Thoracic aorta (tissue), 2 donors: ENCODE results near the gene SMIM20. TPM values are rescaled to one million over a fixed set of nuclear protein-coding genes. Genes with fewer than 3 reads are reported as not detected.

Experiments
- ATAC-seq: fragments of 150-250 bp; one replicate; pipeline ENCODE4 v1.8.0; 2017; ENCODE audit warnings: low read depth; ENCODE audit not compliant: insufficient number of reproducible peaks, low FRiP score
- DNase-seq: peaks from one replicate; pipeline ENCODE4 v3.0.0-alpha.2; 2020; ENCODE audit warnings: low spot score
- H3K27ac ChIP-seq, 2 donors: fragments of 200-600 bp; sonication (generic); 1 replicate in 1 of 2; 2 replicates in 1 of 2; pipeline ENCODE4 v1.5.1; 2016; ENCODE audit warnings: mild to moderate bottlenecking in 2 of 2, moderate library complexity in 2 of 2
- H3K27me3 ChIP-seq: fragments of 200-600 bp; sonication (generic); replicated peaks from 2 replicates; pipeline ENCODE4 v1.6.0; 2016; ENCODE audit warnings: mild to moderate bottlenecking; ENCODE audit not compliant: insufficient read depth
- H3K36me3 ChIP-seq: fragments of 200-600 bp; sonication (generic); one replicate; pipeline ENCODE4 v1.5.1; 2016
- H3K4me1 ChIP-seq, 2 donors: fragments of 200-600 bp; sonication (generic); 1 replicate in 1 of 2; 2 replicates in 1 of 2; pipeline versions ENCODE4 v1.5.1 to v1.6.0; 2016; ENCODE audit warnings: low read depth in 2 of 2, mild to moderate bottlenecking in 1 of 2; ENCODE audit not compliant: control insufficient read depth in 1 of 2
- H3K4me3 ChIP-seq: fragments of 200-600 bp; sonication (generic); 2 replicates; pipeline ENCODE4 v1.5.1; 2016; ENCODE audit warnings: mild to moderate bottlenecking
- H3K9me3 ChIP-seq: fragments of 200-600 bp; sonication (generic); 2 replicates; pipeline ENCODE4 v1.5.1; 2016
- CTCF ChIP-seq: fragments of 200-600 bp; sonication (generic); IDR thresholded peaks from one replicate; pipeline ENCODE4 v1.5.1; 2019; ENCODE audit warnings: antibody characterized with exemption
- total RNA-seq, 2 donors: library from RNA; depleted of rRNA; stranded (reverse); fragments of >200 nt; gene quantifications; one replicate each; pipeline versions ENCODE4 v1.1.0 to v1.2.3, GENCODE V29; 2016

Gene SMIM20
- total RNA-seq, 2 donors from 2014 or later: 20.1 to 21.3 TPM

GRCh38 chr4:25936696-25937095, 22.7 kb downstream of the SMIM20 start:
- H3K4me3 ChIP-seq: no peak overlapping the region
- no peaks in the 10 kb centered on the region for H3K4me1 ChIP-seq
- DNase-seq (no peak), ATAC-seq (no peak)
- TF ChIP-seq CTCF: no peak
- H3K27ac ChIP-seq: no peak overlapping the region
- H3K9me3 ChIP-seq: no peaks in the 10 kb centered on the region
- no peaks in the 10 kb centered on the region for H3K36me3 ChIP-seq
- H3K27me3 ChIP-seq: no peaks in the 10 kb centered on the region

- Histone ChIP-seq H3K4me3 (no peak overlapping the region), H3K27me3 (no peaks in the 10 kb centered on the region), H3K4me1 (no peaks in the 10 kb centered on the region), H3K9me3 (no peaks in the 10 kb centered on the region), H3K27ac (no peak overlapping the region), H3K36me3 (no peaks in the 10 kb centered on the region)
- ATAC-seq (no peak), DNase-seq (no peak)
- TF ChIP-seq CTCF: no peak
These were observed 23.8 kb downstream of the SMIM20 start for GRCh38 chr4:25937801-25938200.

GRCh38 chr4:25938366-25938765, 24.3 kb downstream of the SMIM20 start:
- no peaks in the 10 kb centered on the region for H3K36me3 ChIP-seq
- ATAC-seq: no peak
- no peaks in the 10 kb centered on the region for H3K9me3 ChIP-seq
- no peak overlapping the region for H3K4me3 ChIP-seq
- no peak for DNase-seq
- no peak for TF ChIP-seq CTCF
- no peak overlapping the region for H3K27ac ChIP-seq
- no peaks in the 10 kb centered on the region for H3K27me3 ChIP-seq
- H3K4me1 ChIP-seq: no peaks in the 10 kb centered on the region

GRCh38 chr4:25938787-25939186, 24.8 kb downstream of the SMIM20 start:
- no peaks in the 10 kb centered on the region for H3K36me3 ChIP-seq
- ATAC-seq (no peak), DNase-seq (no peak)
- H3K4me3 ChIP-seq: no peak overlapping the region
- H3K27ac ChIP-seq: no peak overlapping the region
- H3K27me3 ChIP-seq: no peaks in the 10 kb centered on the region
- no peaks in the 10 kb centered on the region for H3K4me1 ChIP-seq
- no peaks in the 10 kb centered on the region for H3K9me3 ChIP-seq
- TF ChIP-seq CTCF: no peak

GRCh38 chr4:25939330-25939729, 25.3 kb downstream of the SMIM20 start:
- H3K9me3 ChIP-seq: no peaks in the 10 kb centered on the region
- DNase-seq (no peak), ATAC-seq (no peak)
- no peaks in the 10 kb centered on the region for H3K27me3 ChIP-seq
- no peak overlapping the region for H3K27ac ChIP-seq
- H3K4me3 ChIP-seq: no peak overlapping the region
- TF ChIP-seq CTCF: no peak
- H3K36me3 ChIP-seq: no peaks in the 10 kb centered on the region
- H3K4me1 ChIP-seq: no peaks in the 10 kb centered on the region
